ENCODE data around the gene TSC22D3. TPM values are rescaled to one million over a fixed set of nuclear protein-coding genes. Genes with fewer than 3 reads are reported as not detected.

The TSC22D3 gene
- total and polyA plus RNA-seq, 2 experiments from 2014 or later = 455 to 647 TPM

- peak; percentile 28 for DNase-seq (ENCODE audit: low spot score)
- Histone ChIP-seq H4K20me1 (ENCODE audit: insufficient read depth, poor library complexity, severe bottlenecking) (peaks cover 5% of the 10 kb centered on the region), H3K4me2 (no peak overlapping the region), H3K9me3 (ENCODE audit: low read depth) (no peaks in the 10 kb centered on the region), H3K27me3 (no peaks in the 10 kb centered on the region), H3K36me3 (replicated peaks; ENCODE audit: insufficient read depth, low read depth) (no peaks in the 10 kb centered on the region), H3K9me2 (replicated peaks; ENCODE audit: insufficient read depth) (no peaks in the 10 kb centered on the region), H3K4me1 (ENCODE audit: insufficient read depth) (no peaks in the 10 kb centered on the region), H3K79me2 (peaks cover 24% of the 10 kb centered on the region), H3K4me3 (no peak overlapping the region), H3K27ac (no peak overlapping the region), H2AFZ (no peak overlapping the region)
- WGBS (ENCODE audit: low lambda C conversion rate, missing lambda C conversion rate) = 67% methylated on average over 8 of the region's 8 CpGs
- TF ChIP-seq EZH2 (IDR thresholded peaks at IDR 0.05; ENCODE audit: borderline replicate concordance) = no peak
- TF ChIP-seq CTCF (IDR thresholded peaks at IDR 0.05; ENCODE audit: poor library complexity) = no peak
- no peak for TF ChIP-seq EZH2phosphoT487 (IDR thresholded peaks at IDR 0.05; ENCODE audit: low read depth, severe bottlenecking, unreplicated experiment)
These were observed 9.0 kb downstream of the TSC22D3 start for GRCh38 chrX:107766470-107767150.

GRCh38 chrX:107764845-107765608 lies 10.6 kb downstream of the TSC22D3 start:
- WGBS (ENCODE audit: low lambda C conversion rate, missing lambda C conversion rate) = 90% methylated on average over 11 of the region's 11 CpGs

GRCh38 chrX:107763647-107764046 lies 11.9 kb downstream of the TSC22D3 start:
- peaks cover 14% of the 10 kb centered on the region for H3K79me2 ChIP-seq
- H3K9me3 ChIP-seq (ENCODE audit: low read depth) = no peaks in the 10 kb centered on the region
- no peaks in the 10 kb centered on the region for H3K9me2 ChIP-seq (replicated peaks; ENCODE audit: insufficient read depth)
- no peak for DNase-seq (ENCODE audit: low spot score)
- no peak overlapping the region for H2AFZ ChIP-seq
- TF ChIP-seq CTCF (IDR thresholded peaks at IDR 0.05; ENCODE audit: poor library complexity) = no peak
- TF ChIP-seq EZH2phosphoT487 (IDR thresholded peaks at IDR 0.05; ENCODE audit: low read depth, severe bottlenecking, unreplicated experiment) = no peak
- no peak for TF ChIP-seq EZH2 (IDR thresholded peaks at IDR 0.05; ENCODE audit: borderline replicate concordance)
- H3K4me2 ChIP-seq = no peak overlapping the region
- no peak overlapping the region for H3K27ac ChIP-seq
- H3K27me3 ChIP-seq = no peaks in the 10 kb centered on the region
- H4K20me1 ChIP-seq (ENCODE audit: insufficient read depth, poor library complexity, severe bottlenecking) = peaks cover 2% of the 10 kb centered on the region
- WGBS (ENCODE audit: low lambda C conversion rate, missing lambda C conversion rate) = 96% methylated on average over 1 of the region's 1 CpG
- H3K4me1 ChIP-seq (ENCODE audit: insufficient read depth) = no peaks in the 10 kb centered on the region
- H3K36me3 ChIP-seq (replicated peaks; ENCODE audit: insufficient read depth, low read depth) = no peaks in the 10 kb centered on the region
- H3K4me3 ChIP-seq = no peak overlapping the region

More at GRCh38 chrX:107764845-107765608, 10.6 kb downstream of the TSC22D3 start:
- Histone ChIP-seq H3K27me3 (no peaks in the 10 kb centered on the region), H3K36me3 (replicated peaks; ENCODE audit: insufficient read depth, low read depth) (no peaks in the 10 kb centered on the region), H2AFZ (no peak overlapping the region), H3K4me3 (no peak overlapping the region), H3K9me3 (ENCODE audit: low read depth) (no peaks in the 10 kb centered on the region), H3K27ac (no peak overlapping the region), H4K20me1 (ENCODE audit: insufficient read depth, poor library complexity, severe bottlenecking) (peaks cover 5% of the 10 kb centered on the region), H3K4me1 (ENCODE audit: insufficient read depth) (no peaks in the 10 kb centered on the region), H3K79me2 (peaks cover 19% of the 10 kb centered on the region), H3K9me2 (replicated peaks; ENCODE audit: insufficient read depth) (no peaks in the 10 kb centered on the region), H3K4me2 (no peak overlapping the region)
- TF ChIP-seq CTCF (IDR thresholded peaks at IDR 0.05; ENCODE audit: poor library complexity) = no peak
- TF ChIP-seq EZH2phosphoT487 (IDR thresholded peaks at IDR 0.05; ENCODE audit: low read depth, severe bottlenecking, unreplicated experiment) = no peak
- TF ChIP-seq EZH2 (IDR thresholded peaks at IDR 0.05; ENCODE audit: borderline replicate concordance) = no peak
- DNase-seq (ENCODE audit: low spot score) = no peak

Data from hepatocyte (in vitro differentiated cells).